SH-SY5Y (cell line): Measurements from ENCODE around the gene GNAI2.

Source experiments
- GATA2 ChIP-seq: IDR thresholded peaks from 2 replicates; pipeline ENCODE4 v1.6.1; 2011; ENCODE audit warnings: mild to moderate bottlenecking, low read depth, low read length
- GATA3 ChIP-seq: IDR thresholded peaks from 2 replicates; pipeline ENCODE4 v1.6.1; 2011; ENCODE audit warnings: low read depth, mild to moderate bottlenecking, low read length, moderate library complexity

The GNAI2 gene

GRCh38 chr3:50268703-50269451 lies 32.9 kb downstream of the GNAI2 start, which contains the start of gene SEMA3B:
Gene SEMA3B (plus strand): TSS chr3:50269147. CDS start chr3:50269241, 94 bp downstream.
- TF ChIP-seq GATA3 = no peak
- no peak for TF ChIP-seq GATA2

GRCh38 chr3:50269460-50269859 lies 33.5 kb downstream of the GNAI2 start:
- no peak for TF ChIP-seq GATA3
- no peak for TF ChIP-seq GATA2

- TF ChIP-seq GATA2 = no peak
- no peak for TF ChIP-seq GATA3
Measured at GRCh38 chr3:50269977-50270413, 34.0 kb downstream of the GNAI2 start.

GRCh38 chr3:50270422-50271224 lies 34.6 kb downstream of the GNAI2 start:
- no peak for TF ChIP-seq GATA2
- TF ChIP-seq GATA3 = no peak

- no peak for TF ChIP-seq GATA3
- TF ChIP-seq GATA2 = no peak; the same call in 1 of the 2 replicates
Measured at GRCh38 chr3:50271314-50271936, 35.4 kb downstream of the GNAI2 start.

GRCh38 chr3:50272911-50273688 lies 37.1 kb downstream of the GNAI2 start:
- TF ChIP-seq GATA3 (no peak), GATA2 (no peak)

GRCh38 chr3:50273689-50274065 lies 37.7 kb downstream of the GNAI2 start:
- TF ChIP-seq GATA2 (no peak), GATA3 (no peak)

- TF ChIP-seq GATA2 = no peak
- no peak for TF ChIP-seq GATA3
Measured at GRCh38 chr3:50274371-50275104, 38.5 kb downstream of the GNAI2 start.

GRCh38 chr3:50275141-50275995 lies 39.4 kb downstream of the GNAI2 start:
- TF ChIP-seq GATA2 (no peak), GATA3 (no peak)

GRCh38 chr3:50275996-50276761 lies 40.2 kb downstream of the GNAI2 start:
- TF ChIP-seq GATA2 = no peak

- TF ChIP-seq GATA3 = no peak
- TF ChIP-seq GATA2 = no peak
Measured at GRCh38 chr3:50276762-50277101, 40.7 kb downstream of the GNAI2 start.
